Activated CD8-positive, alpha-beta T cell treated with anti-CD3 and anti-CD28 coated beads, Interleukin-2, amount 10 ng/mL, durations not matched to agents 7 days and 5 days (primary cell): Measurements from ENCODE around the gene PNMA5. TPM values are rescaled to one million over a fixed set of nuclear protein-coding genes. Genes with fewer than 3 reads are reported as not detected.
"Not testable (repeated sequence)": the region's sequence is repeated elsewhere in the genome, so short reads cannot be mapped to it uniquely, and the experiment has no call there.

Source experiments
- ATAC-seq: fragments of 150-1000 bp; cut with Tn5 transposase; one replicate; pipeline ENCODE4 v1.10.0; 2021; ENCODE audit warnings: moderate library complexity
- CTCF ChIA-PET: fragments of 350-600 bp; sonication (Branson Sonifier 250); formaldehyde crosslinking; loops from one replicate; lab custom pipeline; 2021; ENCODE audit warnings: antibody characterized with exemption; lab: Charles Lee
- POLR2A ChIA-PET: fragments of 350-600 bp; sonication (Branson Sonifier 250); formaldehyde crosslinking; loops from one replicate; lab custom pipeline; 2021; ENCODE audit warnings: antibody characterized with exemption; lab: Charles Lee
- DNase-seq: peaks from one replicate; pipeline ENCODE4 v3.0.0-alpha.2; 2020
- H3K27ac Mint-ChIP-seq: one replicate; pipeline ENCODE4 v1.8.0; 2021; ENCODE audit warnings: mild to moderate bottlenecking, mixed read lengths
- H3K27me3 Mint-ChIP-seq: one replicate; pipeline ENCODE4 v1.8.0; 2021; ENCODE audit warnings: low read depth, mixed read lengths
- H3K36me3 Mint-ChIP-seq: one replicate; pipeline ENCODE4 v1.8.0; 2021; ENCODE audit warnings: low read depth, mixed read lengths
- H3K4me1 Mint-ChIP-seq: one replicate; pipeline ENCODE4 v1.8.0; 2021; ENCODE audit warnings: low read depth, mixed read lengths
- H3K4me3 Mint-ChIP-seq: one replicate; pipeline ENCODE4 v1.8.0; 2021; ENCODE audit warnings: mild to moderate bottlenecking, mixed read lengths
- H3K9me3 Mint-ChIP-seq: one replicate; pipeline ENCODE4 v1.8.0; 2022; ENCODE audit warnings: mixed read lengths; ENCODE audit not compliant: insufficient read depth
- total RNA-seq, 2 experiments: library from RNA; stranded (reverse); gene quantifications; one replicate each; pipeline ENCODE4 v1.2.3, GENCODE V29; 2021

Gene PNMA5
- not detected for total RNA-seq

DNA sequence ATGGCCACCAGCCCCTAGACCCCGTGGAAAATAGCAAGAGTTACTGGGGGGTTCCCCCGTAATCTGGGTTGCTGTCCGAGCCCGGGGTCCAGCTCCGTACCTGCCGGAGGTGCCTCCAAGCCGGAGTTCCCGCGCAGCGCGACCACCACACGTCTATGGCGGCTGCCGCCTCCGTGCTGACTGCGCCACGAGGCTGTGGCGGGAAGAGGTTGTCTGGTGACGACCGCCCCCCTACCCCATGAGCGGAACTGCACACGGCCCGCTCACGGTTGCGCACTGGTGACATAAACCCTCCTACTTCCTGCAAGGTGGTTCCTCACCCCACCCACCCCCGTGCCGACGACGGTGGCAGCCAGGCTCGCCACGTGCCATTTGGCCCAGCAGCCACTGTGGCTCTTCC, at the start of gene PNMA5:
Gene PNMA5 (minus strand): TSS at position 184 of the 400 bp plus-strand sequence. CDS start 2,518 bp downstream, outside the sequence.
- H3K36me3 Mint-ChIP-seq = no peaks in the 10 kb centered on the region
- no peak within 1 kb of the TSS for H3K4me3 Mint-ChIP-seq
- POLR2A ChIA-PET = no interaction called here
- CTCF ChIA-PET = no interaction called here
- ATAC-seq (no peak), DNase-seq (no peak)
- H3K27me3 Mint-ChIP-seq = no peaks in the 10 kb centered on the region
- H3K4me1 Mint-ChIP-seq = peaks cover 29% of the 10 kb centered on the region
- H3K27ac Mint-ChIP-seq = no peak within 1 kb of the TSS
- no peaks in the 10 kb centered on the region for H3K9me3 Mint-ChIP-seq

DNA sequence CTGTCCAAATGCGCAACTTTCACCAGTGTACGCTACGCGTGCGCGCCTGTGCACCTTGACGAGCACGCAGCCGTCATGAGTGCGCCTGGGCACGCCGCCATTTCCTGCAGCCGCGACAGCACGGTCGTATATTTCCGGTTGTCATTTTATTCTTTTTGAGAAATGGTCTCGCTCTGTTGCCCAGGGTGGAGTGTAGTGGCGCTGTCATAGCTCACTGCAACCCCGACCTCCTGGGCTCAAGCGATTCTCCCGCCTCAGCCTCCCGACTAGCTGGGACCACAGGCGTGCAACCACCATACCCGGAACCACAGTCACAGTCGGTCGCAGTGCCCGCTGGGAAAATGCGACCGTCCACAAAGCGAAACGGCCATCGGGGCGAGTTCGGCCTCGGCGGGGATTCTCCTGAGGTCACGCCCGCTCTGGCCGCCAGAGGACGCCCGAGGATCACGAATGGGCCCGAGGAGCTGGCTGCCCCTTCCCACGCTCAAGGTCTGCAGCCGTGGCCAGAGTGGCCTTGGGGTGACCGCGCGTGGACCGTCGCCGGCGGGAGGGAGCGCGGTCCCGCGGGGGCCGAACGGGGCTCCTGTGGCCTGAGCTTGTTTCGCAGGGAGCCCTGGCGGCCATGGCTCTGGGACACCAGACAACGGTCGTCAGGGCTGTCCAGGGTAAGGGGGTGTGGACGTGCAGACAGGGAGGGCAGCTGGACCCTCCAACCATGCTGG, 38.6 kb upstream of the PNMA5 start:
- Mint-ChIP-seq H3K4me3 (peak overlapping the region; percentile 79), H3K36me3 (no peaks in the 10 kb centered on the region), H3K9me3 (no peaks in the 10 kb centered on the region), H3K4me1 (peaks cover 12% of the 10 kb centered on the region), H3K27me3 (no peaks in the 10 kb centered on the region), H3K27ac (peak overlapping the region; percentile 94)
- ATAC-seq (peak; percentile 83), DNase-seq (peak; percentile 68)
- ChIA-PET CTCF (interaction anchor here (0.8 to 1.9 kb wide), 25 partner anchors 8 to 631 kb away, joined by 3 to 10 read pairs (median 4); partner anchors contain the start of genes DUSP9, HAUS7 and ZNF275), POLR2A (interaction anchor here (0.6 kb wide), 1 partner anchor 515 kb away, joined by 4 read pairs; no protein-coding TSS in a partner anchor)

DNA sequence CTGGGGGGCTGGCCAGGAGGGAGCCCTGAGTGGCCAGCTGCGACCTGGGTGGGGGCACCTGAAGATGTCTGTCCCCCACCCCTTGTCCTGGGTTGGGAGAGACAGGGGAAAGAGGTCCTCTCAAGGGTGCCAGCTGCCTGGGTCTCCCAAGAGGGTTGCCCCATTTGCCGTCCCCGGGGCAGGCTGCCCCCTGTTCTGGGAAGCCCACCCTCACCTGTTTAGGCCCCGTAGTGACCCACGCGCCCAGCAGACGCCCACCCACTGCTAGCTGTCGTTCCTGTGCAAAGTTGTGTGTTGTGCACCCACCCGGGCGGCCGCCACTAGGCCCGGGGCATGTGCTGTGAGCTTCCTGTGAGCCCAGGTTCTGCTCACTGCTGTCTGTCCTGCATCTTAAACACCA, 36.9 kb upstream of the PNMA5 start:
- Mint-ChIP-seq H3K27ac (no peak overlapping the region), H3K4me3 (no peak overlapping the region), H3K4me1 (peaks cover 12% of the 10 kb centered on the region), H3K27me3 (no peaks in the 10 kb centered on the region), H3K36me3 (no peaks in the 10 kb centered on the region), H3K9me3 (no peaks in the 10 kb centered on the region)
- ChIA-PET CTCF (no interaction called here), POLR2A (no interaction called here)
- DNase-seq (no peak), ATAC-seq (no peak)

DNA sequence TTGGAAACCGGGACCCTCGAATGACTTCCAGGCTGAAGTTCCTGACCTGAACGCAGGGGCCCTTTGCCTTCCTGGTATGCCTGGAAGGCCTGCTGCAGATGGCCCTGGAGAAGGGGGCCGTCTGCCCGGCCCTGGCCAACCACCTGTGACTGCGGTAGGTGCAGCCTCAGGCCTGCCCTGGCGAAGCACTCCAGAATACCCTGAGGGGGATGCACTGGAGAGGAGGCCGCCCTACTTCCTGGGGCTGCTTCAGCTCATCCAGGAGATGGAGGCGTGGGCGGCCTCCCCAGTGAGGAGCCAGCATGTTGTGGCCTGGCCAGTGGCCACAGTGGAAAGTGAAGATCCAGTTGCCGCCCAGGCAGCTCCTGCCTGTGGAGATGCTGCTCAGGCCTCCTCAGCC, 36.0 kb upstream of the PNMA5 start:
- CTCF ChIA-PET = no interaction called here
- Mint-ChIP-seq H3K4me1 (peaks cover 12% of the 10 kb centered on the region), H3K27me3 (no peaks in the 10 kb centered on the region), H3K36me3 (no peaks in the 10 kb centered on the region), H3K27ac (no peak overlapping the region), H3K4me3 (no peak overlapping the region), H3K9me3 (no peaks in the 10 kb centered on the region)
- no peak for DNase-seq
- ATAC-seq = no peak
- POLR2A ChIA-PET = no interaction called here

DNA sequence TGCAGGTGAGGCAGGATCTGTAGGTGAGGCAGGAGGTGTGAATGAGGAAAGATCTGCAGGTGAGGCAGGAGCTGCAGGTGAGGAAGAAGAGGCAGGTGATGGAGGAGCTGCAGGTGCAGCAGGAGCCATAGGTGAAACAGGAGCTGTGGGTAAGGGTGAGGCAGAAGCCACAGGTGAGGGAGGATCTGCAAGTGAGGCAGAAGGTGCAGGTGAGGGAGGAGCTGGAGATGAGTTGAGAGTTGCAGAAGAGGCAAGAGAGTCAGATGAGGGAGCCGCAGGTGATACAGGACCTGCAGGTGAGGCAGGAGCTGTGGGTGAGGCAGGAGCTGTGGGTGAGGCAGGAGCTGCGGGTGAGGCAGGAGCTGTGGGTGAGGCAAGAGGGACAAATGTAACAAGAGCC, 35.2 kb upstream of the PNMA5 start:
- Mint-ChIP-seq H3K4me1 (peaks cover 12% of the 10 kb centered on the region), H3K36me3 (no peaks in the 10 kb centered on the region), H3K9me3 (no peaks in the 10 kb centered on the region), H3K27me3 (no peaks in the 10 kb centered on the region), H3K27ac (no peak overlapping the region), H3K4me3 (no peak overlapping the region)
- DNase-seq = no peak
- ATAC-seq = no peak
- ChIA-PET POLR2A (no interaction called here), CTCF (no interaction called here)

DNA sequence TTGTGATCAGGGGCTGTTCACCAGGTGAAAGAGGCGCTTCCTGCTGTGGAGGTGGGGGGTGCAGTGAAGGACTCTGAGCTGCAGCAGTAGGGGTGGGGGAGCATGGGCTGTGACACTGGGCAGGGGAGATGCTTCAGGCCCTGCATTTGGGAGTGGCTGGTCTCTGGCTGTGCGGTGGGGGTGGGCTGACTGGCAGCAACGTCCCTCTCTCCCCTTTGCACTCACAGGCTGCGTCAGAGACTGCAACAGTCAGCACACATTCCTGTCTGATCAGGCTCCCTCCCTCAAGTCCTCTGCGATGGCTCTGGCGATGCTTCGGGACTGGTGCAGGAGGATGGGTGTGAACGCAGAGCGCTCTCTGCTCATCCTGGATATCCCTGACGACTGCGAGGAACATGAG, 34.6 kb upstream of the PNMA5 start:
- H3K27ac Mint-ChIP-seq, H3K9me3 Mint-ChIP-seq, CTCF ChIA-PET, DNase-seq, H3K36me3 Mint-ChIP-seq, ATAC-seq, H3K27me3 Mint-ChIP-seq, POLR2A ChIA-PET, H3K4me3 Mint-ChIP-seq: not testable (repeated sequence)
- H3K4me1 Mint-ChIP-seq = peaks cover 12% of the 10 kb centered on the region

DNA sequence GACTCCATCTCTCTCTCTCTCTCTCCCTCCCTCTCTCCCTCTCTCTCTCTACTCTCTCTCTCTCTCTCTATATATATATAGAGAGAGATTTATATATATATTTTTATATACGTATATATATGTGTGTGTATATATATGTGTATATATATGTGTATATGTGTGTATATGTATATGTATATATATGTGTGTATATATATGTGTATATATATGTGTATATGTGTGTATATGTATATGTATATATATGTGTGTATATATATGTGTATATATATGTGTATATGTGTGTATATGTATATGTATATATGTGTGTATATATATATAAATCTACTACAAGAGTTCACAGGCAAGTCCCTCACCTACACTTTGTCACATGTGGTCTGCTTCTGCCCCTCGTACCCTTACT, 32.6 kb upstream of the PNMA5 start:
- H3K4me3 Mint-ChIP-seq = not testable (repeated sequence)

DNA sequence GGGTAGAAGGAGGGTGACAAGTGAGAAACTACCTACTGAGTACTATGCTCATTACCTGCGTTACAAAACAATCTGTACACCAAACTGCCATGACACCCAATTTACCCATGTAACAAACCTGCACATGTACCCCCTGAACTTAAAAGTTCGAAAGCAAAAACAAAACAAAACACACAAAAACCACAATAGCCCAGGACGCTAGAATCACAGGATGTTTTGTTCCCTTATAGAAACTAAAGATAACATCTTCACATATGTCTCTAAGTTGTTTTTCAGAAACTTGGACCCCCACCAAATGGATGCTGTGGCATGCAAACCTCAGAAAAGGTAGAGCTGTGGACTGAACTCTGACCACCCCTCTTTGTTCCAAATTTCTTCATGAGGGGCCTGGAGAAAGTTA, 25.2 kb upstream of the PNMA5 start:
- Mint-ChIP-seq H3K4me3 (no peak overlapping the region), H3K36me3 (peaks cover 2% of the 10 kb centered on the region), H3K27me3 (peaks cover 19% of the 10 kb centered on the region), H3K4me1 (peaks cover 12% of the 10 kb centered on the region), H3K9me3 (no peaks in the 10 kb centered on the region), H3K27ac (peak overlapping the region; percentile 69)
- CTCF ChIA-PET = no interaction called here
- ATAC-seq (no peak), DNase-seq (no peak)
- POLR2A ChIA-PET = no interaction called here

More for the DNA sequence above, 32.6 kb upstream of the PNMA5 start:
- H3K27ac Mint-ChIP-seq, H3K27me3 Mint-ChIP-seq, CTCF ChIA-PET, H3K36me3 Mint-ChIP-seq, DNase-seq, POLR2A ChIA-PET, H3K4me1 Mint-ChIP-seq, ATAC-seq, H3K9me3 Mint-ChIP-seq: not testable (repeated sequence)

DNA sequence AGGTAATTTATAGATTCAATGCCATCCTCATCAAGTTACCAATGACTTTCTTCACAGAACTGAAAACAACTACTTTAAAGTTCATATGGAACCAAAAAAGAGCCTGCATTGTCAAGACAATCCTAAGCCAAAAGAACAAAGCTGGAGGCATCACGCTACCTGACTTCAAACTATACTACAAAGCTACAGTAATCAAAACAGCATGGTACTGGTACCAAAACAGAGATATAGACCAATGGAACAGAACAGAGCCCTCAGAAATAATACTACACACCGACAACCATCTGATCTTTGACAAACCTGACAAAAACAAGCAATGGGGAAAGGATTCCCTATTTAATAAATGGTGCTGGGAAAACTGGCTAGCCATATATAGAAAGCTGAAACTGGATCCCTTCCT, 23.3 kb upstream of the PNMA5 start:
- DNase-seq, POLR2A ChIA-PET, H3K27ac Mint-ChIP-seq, H3K36me3 Mint-ChIP-seq, H3K4me3 Mint-ChIP-seq, CTCF ChIA-PET, H3K9me3 Mint-ChIP-seq, ATAC-seq: not testable (repeated sequence)
- peaks cover 12% of the 10 kb centered on the region for H3K4me1 Mint-ChIP-seq
- peaks cover 21% of the 10 kb centered on the region for H3K27me3 Mint-ChIP-seq

DNA sequence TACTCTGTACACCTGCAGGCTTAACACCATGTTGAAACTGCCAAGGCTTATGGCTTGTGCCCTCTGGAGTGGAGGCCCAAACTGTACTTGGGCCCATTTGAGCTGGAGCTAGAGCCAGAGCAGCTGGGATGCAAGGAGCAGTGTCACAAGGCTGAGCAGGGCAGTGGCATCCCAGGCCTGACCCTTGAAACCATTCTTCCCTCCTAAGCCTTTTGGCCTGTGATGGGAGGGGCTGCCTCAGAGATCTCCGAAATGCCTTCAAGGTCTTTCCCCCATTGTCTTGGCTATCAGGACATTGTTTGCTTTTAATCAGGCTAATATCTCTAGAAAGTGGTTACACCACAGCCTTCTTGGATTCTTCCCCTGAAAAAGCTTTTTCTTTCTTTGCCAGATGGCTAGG, 10.9 kb upstream of the PNMA5 start:
- H3K27ac Mint-ChIP-seq = no peak overlapping the region
- DNase-seq = no peak
- no peaks in the 10 kb centered on the region for H3K36me3 Mint-ChIP-seq
- no peaks in the 10 kb centered on the region for H3K9me3 Mint-ChIP-seq
- CTCF ChIA-PET = no interaction called here
- POLR2A ChIA-PET = no interaction called here
- no peak overlapping the region for H3K4me3 Mint-ChIP-seq
- H3K4me1 Mint-ChIP-seq = no peaks in the 10 kb centered on the region
- peaks cover 12% of the 10 kb centered on the region for H3K27me3 Mint-ChIP-seq
- ATAC-seq = no peak

DNA sequence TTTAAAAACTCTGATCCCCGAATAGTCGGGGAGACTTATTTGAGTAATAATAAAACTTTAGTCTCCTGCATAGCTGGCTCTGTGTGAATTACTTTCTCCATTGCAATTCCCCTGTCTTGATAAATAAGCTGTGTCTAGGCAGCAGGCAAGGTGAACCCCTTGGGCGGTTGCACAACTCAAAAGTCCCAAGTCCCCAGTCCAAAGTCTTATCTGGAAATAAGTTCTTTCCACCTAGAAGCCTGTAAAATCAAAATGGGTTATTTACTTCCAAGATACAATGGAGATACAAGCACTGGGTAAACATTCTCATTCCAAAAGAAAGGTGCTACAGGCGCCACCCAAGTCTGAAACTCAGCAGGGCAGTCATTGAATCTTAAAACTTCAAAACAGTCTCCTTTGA, 10.1 kb upstream of the PNMA5 start:
- ChIA-PET POLR2A (no interaction called here), CTCF (no interaction called here)
- Mint-ChIP-seq H3K4me3 (no peak overlapping the region), H3K4me1 (no peaks in the 10 kb centered on the region), H3K9me3 (no peaks in the 10 kb centered on the region), H3K27ac (no peak overlapping the region), H3K27me3 (peaks cover 14% of the 10 kb centered on the region), H3K36me3 (no peaks in the 10 kb centered on the region)
- ATAC-seq (no peak), DNase-seq (no peak)

DNA sequence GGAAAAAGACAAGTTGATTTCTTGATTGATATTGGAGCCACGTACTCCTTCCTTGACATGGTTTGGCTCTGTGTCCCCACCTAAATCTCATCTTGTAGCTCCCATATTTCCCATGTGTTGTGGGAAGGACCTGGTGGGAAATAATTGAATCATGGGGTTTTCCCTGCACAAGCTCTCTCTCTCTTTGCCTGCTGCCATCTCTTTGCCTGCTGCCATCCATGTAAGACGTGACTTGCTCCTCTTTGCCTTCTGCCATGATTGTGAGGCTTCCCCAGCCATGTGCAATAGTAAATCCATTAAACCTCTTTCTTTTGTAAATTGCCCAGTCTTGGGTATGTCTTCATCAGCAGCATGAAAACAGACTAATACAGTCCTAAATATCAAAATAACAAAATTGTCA, 8.3 kb upstream of the PNMA5 start:
- H3K4me1 Mint-ChIP-seq, DNase-seq, H3K36me3 Mint-ChIP-seq, H3K4me3 Mint-ChIP-seq, CTCF ChIA-PET, H3K27ac Mint-ChIP-seq, H3K27me3 Mint-ChIP-seq, ATAC-seq, H3K9me3 Mint-ChIP-seq, POLR2A ChIA-PET: not testable (repeated sequence)
